ENCODE data around the gene SARDH. TPM values are rescaled to one million over a fixed set of nuclear protein-coding genes. Genes with fewer than 3 reads are reported as not detected.
"Not testable (repeated sequence)": the region's sequence is repeated elsewhere in the genome, so short reads cannot be mapped to it uniquely, and the experiment has no call there.

SARDH gene
- total RNA-seq, 2 experiments from 2014 or later, result 1.6 to 2.1 TPM

DNA sequence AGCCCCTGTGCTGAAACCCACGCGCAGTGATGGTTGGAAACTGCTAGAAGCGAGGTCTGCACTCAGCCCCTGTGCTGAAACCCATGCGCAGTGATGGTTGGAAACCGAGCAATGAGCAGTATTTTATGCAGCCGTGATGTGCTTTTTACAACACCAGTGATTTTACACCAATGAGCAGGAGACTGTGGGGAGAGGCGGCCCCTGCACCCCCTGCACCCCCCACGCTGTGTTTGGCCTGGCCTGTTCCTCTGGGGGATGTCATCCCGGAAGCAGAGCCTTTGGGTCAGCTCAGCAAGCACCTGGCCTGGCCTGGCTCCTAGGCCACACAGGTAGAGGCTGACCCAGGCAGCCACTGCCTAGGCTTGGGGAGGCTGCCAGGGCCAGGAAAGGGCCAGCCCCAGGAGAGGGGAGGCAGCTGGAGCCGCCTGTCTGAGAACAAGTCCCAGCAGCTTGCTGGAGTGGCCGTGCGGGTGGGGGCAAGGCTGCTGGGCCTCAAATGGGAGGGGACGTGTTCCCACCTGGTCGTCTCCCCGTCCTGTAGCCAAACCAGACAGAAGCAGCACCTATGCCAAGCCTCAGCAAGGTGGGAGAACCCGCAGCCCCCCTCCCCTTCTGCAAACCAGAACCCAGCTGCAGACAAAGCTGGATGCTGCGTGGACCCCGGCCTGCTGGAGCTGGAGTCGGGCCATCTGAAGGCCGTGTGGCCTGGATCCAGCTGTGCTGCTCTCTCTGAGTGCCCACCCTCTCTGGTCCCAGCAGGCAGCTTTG is 55.1 kb downstream of the SARDH start:
- ChIA-PET CTCF (interaction anchor here (1.4 to 1.7 kb wide), 3 partner anchors 18 to 55 kb away, joined by 4 to 7 read pairs (median 6); partner anchors contain the start of gene SARDH), POLR2A (interaction anchor here (0.5 to 1.9 kb wide), 2 partner anchors 19 to 36 kb away, joined by 3 to 13 read pairs; no protein-coding TSS in a partner anchor)

DNA sequence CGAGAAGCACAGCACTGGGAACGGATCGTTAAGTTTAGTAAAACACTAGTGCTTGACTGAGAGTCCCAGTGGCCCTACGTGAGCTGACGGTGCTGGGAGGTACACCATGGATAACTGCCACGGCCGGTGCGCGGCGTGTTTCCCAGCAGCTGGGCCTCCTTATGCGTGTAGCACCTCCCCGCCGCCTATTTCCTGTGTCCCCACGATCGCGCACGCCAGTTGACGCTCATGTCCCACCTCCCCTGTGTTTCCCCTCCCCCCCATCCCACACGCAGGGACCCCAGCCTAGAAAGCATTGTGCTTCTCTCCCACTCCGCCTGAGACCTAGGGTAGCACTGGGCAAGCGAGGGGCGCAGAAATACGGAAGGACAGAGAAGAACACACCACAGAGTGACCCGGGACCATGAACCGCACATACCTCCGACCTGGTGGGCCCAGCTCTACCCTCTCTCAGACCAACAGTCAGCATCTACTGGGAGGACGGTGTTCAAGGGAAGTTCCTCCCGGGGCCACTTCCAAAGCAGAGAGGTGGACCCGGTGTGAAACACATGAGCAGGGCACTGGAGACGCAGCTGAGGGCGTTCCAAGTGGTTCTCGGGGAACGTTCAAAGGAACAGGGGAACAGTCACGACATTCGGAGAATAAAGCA is 56.4 kb downstream of the SARDH start:
- POLR2A ChIA-PET, result no interaction called here
- CTCF ChIA-PET, result interaction anchor here (1.1 kb wide), 1 partner anchor 61 kb away, joined by 4 read pairs; no protein-coding TSS in a partner anchor

DNA sequence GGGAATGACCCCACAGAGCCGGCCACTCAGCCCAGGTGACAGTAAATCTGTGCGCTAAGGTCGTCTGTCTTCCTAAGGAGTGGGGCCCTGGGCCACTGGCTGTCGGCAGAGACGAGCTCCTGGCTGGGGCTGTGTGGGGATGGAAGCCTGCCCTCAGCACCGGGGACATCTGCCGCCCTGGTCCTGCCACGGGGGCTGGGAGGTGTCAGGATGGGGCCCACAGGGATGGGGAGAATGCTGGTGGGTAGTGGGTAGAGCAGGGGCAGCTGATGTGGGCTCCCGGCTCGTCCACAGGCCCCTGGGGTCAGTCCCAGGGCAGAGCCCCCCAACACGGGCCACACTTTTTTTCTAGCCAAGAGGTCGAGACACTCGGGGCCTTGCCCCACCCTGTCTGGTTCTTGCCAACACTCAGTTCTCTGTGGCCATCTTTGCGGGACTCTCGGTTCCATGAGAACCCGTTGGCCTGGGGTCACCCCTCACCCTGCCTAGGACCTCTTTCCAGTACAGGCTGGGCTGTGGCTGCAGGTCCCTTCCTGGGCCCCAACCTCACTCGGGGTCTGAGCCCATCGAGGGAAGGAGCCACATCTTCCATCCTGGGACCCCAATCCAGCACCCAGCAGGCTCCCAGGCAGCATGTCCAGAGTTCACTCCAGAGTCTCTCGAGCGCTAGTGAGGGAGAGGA is 57.0 kb downstream of the SARDH start:
- CTCF ChIA-PET, result interaction anchor here (1.1 kb wide), 1 partner anchor 62 kb away, joined by 4 read pairs; no protein-coding TSS in a partner anchor
- POLR2A ChIA-PET, result no interaction called here

DNA sequence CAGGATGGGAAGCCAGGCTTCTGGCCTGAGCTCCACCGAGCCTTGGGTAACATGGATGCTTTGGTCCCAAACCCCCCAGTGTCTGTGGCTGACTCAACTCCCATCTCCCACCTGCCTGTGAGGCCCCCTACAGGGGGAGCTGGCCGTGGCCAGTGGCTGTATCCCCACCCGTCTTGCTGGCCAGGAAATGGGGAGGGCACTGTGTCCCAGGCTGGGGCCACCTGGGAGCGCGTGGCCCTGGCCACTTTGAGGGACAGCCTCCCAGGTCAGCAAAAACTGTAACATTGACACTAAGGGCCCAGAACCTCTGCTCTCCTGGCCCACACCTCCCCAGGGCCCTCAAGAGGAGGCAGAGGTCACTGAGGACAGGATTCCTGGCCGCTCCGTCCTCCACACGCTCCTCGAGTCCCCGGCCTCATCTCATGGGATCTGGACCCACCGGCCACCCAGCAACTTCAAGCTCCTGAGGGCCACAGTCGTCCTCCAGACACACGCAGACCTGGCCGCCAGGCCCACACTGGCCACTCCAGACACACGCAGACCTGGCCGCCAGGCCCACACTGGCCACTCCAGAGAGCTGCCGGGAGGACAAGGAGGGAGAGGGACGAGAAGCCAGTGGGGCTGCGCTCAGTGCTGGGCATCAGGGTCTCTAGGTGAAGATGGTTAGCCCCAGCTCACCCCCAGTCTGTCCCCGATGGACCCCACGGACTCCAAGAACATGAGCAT is 57.7 kb downstream of the SARDH start:
- CTCF ChIA-PET, result interaction anchor here (1.1 kb wide), 1 partner anchor 63 kb away, joined by 4 read pairs; no protein-coding TSS in a partner anchor
- POLR2A ChIA-PET, result no interaction called here

DNA sequence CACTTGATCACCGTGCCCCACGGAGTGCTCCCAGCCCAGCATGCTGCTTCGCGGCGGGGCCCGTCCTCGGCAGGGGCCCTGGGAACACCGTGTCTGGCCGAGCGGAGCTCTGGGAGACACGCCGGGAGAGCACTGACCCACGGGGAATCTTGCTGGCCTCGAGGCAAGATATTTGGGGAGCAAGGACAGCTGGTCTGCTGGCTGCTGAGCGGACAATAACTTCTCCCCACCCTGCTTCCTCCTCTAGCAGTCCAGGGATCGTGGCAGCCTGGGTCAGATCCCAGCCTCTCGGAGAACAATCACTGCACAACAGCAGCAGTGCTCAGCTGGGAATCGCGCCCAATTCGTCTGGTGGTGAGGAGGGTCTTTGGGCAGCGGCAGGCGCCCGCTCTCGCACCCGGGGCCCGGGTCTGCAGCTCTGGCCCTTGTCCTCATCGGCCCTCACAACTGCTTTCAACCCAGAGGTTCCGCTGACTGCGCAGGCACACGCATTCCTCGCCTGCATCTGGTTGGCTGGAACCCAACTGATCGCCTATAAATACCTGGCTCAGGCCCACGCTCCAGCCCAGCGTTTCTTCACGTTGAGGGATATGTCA is 58.6 kb downstream of the SARDH start:
- POLR2A ChIA-PET, result interaction anchor here (1.0 kb wide), 1 partner anchor 22 kb away, joined by 4 read pairs; no protein-coding TSS in a partner anchor
- CTCF ChIA-PET, result no interaction called here

DNA sequence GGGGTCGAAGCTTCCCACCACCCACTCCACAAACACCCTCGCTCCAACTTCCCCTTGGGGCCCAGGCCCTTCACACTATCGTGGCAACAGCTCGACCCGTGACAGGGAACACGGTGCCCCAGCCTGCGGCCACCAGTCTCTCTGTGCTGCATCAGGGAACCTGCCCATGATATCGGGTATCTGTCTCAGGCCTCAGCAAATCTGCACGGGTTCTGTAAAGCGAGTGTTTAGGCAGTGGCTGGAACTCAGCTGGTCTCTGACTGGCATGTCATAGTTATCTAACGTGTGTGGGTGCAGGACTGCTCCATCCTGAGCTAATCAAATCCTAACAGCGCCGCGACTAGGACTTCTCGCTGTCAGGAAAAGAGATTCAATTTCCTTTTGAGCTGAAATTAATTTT is 59.1 kb downstream of the SARDH start:
- POLR2A ChIA-PET, result interaction anchor here (1.0 kb wide), 1 partner anchor 22 kb away, joined by 4 read pairs; no protein-coding TSS in a partner anchor
- CTCF ChIA-PET, result interaction anchor here (0.8 kb wide), 1 partner anchor 28 kb away, joined by 4 read pairs; no protein-coding TSS in a partner anchor

DNA sequence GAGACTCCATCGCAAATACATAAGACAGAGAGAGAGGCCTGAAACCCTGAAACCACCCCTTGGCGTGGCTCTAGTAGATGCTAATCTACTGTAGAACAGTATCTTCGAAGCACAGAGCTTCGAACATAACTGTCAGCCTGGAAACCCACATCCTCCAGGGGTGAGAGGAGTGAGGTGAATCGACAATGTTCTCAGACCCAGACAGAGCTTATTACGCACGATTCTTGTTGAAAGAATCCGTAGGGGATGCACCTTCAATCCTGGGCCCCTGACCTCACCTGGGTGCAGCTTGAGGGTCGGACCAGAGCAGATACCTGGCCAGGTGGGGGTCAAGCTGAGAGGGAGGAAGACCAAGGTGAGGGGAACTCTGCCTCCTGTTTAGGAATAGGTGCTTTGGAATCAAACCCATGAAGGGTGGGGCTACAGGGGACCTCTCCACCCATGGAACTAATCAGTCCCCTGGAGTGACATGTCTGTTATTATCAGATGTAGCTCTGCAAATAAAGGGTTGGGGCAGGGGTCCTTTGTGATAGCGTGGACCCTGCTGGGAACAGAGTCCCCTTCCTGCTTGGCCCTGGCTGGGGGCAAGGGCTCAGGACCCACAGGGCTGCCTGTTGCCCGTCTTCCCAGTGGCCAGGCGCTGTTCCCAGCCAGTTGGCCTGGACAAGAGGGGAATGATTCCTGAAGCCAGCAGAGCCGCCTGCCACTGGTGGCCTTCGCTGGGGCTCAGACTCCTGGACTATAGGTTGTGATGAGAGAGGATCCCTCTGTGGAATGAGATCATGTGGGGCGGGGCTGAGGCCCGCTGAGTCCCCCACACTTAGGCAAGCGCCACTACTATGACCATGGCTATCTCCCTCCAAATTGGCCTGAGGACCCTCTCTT is 60.8 kb downstream of the SARDH start:
- CTCF ChIA-PET, result interaction anchor here (1.0 to 1.4 kb wide), 2 partner anchors 24 to 66 kb away, joined by 3 read pairs; no protein-coding TSS in a partner anchor

DNA sequence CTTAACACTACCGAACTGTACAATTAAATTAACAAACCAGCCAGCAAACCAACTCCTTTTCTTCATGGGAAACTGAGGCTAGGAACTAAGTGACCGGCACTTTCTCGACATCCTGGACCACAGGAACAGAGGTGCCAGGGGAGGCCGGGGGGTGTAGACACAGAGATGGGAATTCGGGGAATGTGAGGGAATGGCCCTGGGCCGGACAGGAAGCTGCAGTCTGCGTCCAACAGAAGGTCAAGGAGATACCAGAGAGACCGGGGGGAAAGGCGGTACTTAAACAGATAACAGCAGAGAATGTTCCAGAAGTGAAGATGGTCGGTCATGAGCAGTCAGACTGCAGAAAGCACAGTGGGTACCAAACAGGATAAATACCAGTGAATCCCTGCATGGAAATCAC is 61.7 kb downstream of the SARDH start:
- CTCF ChIA-PET, result interaction anchor here (1.4 kb wide), 1 partner anchor 67 kb away, joined by 3 read pairs; no protein-coding TSS in a partner anchor
- POLR2A ChIA-PET, result interaction anchor here (1.2 kb wide), 1 partner anchor 26 kb away, joined by 4 read pairs; no protein-coding TSS in a partner anchor

More for the DNA sequence above, 60.8 kb downstream of the SARDH start:
- POLR2A ChIA-PET, result interaction anchor here (0.5 to 1.2 kb wide), 2 partner anchors 25 to 487 kb away, joined by 3 to 4 read pairs; partner anchors contain the start of gene RNU6ATAC

DNA sequence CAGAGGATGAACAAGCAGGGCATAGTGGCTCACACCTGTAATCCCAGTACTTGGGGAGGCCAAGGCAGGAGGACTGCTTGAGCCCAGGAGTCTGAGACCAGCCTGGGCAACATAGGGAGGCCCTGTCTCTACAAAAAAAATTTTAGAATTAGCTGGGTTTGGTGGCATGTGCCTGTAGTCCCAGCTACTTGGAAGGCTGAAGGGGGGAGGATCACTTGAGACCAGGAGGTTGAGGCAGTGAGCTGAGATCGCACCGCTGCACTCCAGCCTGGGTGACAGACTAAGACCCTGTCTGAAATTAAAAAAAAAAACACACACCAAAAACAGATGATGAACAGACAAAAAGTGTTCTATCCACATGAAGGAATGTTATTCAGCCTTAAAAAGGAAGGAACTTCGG is 62.4 kb downstream of the SARDH start:
- POLR2A ChIA-PET, result not testable (repeated sequence)
- CTCF ChIA-PET, result interaction anchor here (1.4 kb wide), 1 partner anchor 67 kb away, joined by 3 read pairs; no protein-coding TSS in a partner anchor

DNA sequence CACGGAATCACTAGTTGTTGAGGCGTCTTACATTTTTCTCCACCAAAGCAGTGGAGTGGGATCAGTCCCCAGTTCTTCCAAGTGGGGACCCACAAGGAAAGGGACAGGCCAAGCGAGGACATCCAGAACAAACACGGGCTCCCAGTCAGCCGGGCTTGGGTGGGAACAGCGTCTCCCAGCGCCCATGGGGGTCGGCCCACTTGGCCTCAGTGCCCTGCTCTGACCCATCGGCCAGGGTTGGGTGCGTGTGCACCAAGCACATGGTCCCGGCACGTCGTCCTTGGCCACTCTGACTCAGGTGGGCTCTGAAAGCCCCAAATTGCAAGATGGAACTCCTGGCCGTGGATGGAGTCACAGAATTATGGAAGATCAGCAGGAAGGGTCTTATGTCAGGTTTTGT is 64.1 kb downstream of the SARDH start:
- ChIA-PET POLR2A (no interaction called here), CTCF (no interaction called here)

DNA sequence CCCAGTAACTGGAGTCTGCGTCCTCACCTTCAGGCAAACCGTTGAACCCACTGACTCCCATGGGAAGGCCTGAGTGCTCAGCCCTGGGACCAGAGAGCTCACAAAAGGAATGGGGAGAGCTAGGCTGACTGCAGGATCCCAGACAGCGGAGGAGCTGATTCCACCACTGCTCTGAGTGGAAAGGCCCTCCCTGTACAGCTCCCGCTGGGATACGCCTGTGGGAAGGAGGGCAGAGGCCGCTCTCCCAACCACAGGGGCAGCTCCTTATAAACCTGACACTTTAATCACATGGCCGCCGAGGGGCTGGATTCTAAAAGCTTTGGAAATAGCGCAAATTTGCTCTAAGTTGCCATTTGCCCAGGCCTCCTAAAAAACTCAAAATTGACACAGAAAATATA is 64.9 kb downstream of the SARDH start:
- POLR2A ChIA-PET, result no interaction called here
- CTCF ChIA-PET, result no interaction called here

DNA sequence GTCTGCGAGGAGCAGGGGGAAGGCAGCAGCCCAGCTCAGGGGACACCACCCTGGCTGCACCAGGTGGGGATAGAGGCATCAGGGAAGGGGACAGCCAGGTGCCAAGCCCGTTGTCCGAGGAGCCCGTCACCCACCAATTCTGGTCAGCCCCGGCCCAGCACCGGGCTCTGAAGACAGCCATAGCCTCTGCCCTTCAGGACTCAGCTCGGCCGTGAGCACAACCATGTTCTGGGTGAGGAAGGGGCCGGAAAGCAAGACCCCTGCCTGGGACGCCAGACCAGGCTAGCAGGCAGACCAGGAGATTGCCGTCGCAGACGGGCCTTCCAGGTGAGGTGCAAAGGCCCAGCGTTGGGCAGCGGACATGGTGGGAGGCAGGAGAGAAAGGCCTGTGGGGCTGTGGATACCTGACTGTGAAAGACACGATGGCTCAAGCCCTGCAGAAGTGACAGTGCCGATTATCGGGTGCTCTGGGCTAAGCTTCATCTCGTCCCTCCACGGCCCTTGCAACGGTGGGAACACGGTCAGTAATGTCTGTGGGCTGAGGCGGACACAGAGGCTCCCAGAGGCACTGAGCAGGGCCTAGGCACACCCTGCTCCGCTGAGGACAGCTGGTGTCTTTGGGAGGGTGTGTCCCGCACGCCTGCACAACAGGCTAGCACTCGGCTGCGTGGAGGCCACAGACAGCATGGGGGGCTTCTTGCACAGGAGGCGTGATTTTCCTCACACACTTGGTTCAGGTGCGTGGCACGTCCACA is 65.5 kb downstream of the SARDH start:
- POLR2A ChIA-PET, result no interaction called here

DNA sequence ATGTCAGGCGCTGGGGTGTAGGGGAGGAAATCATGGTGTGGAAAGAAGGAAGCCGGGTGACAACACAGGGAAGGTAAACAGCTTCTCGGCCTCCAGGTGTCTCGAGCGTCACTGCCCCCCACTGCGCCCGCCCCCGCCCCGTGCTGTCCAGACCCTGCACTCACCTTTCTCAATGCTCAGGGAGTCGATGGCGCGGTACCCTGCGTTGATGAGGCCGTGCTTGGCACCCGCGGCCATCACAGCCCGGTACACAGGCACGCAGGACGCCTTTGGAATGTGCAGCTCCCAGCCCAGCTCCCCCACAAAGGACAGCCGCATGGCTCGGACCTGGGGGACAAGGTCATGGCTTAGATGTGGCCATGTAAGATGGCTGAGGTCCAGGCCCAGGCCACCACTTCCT is 66.8 kb downstream of the SARDH start:
- ChIA-PET POLR2A (no interaction called here), CTCF (no interaction called here)

More for the DNA sequence above, 65.5 kb downstream of the SARDH start:
- CTCF ChIA-PET, result no interaction called here

DNA sequence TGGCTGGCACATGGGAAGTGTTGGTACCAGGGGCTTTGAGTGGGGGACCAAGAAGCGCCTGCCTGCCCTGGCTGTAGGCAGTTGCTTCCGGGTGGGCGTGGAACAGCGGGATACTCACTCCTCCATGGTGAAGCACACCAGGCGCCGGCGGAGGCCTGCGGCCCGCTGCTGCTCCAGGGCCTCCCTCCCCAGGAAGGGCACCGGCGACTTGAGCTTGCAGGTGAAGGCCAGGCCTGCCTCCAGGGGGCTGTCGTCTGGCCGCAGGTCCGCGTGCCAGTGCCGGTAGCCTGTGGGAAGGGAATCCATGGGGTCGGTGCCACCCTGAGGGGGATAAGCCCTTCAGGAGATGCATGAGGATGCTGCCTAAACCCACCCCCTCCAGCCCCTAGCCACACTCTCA is 67.7 kb downstream of the SARDH start:
- ChIA-PET CTCF (interaction anchor here (0.6 kb wide), 1 partner anchor 59 kb away, joined by 3 read pairs; no protein-coding TSS in a partner anchor), POLR2A (no interaction called here)

DNA sequence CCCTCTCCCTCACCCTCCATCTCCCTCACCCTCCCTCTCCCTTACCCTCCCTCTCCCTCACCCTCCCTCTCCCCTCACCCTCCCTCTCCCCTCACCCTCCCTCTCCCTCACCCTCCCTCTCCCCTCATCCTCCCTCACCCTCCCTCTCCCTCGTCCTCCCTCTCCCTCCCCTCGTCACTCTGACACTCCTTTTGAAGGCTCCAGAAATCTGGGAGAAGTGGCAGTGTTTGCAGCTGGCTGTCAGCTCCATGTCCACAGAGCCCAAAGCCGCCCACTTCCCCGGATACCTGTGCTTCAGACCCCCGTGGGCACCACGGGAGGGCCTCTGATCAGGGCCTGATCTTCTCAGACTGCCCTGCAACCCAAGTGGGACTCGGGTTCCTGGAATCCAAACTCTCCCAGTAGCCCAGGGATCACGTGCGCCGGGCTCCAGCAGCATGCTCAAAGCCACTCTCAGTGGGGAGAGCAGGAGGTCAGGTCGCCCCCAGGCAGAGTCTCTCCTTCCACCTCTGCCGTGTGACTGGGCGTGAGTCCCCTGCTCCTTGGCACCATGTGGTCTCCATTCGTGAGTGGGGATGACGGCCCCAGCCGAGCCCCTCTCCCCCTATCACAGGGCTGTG is 68.9 kb downstream of the SARDH start:
- ChIA-PET CTCF (no interaction called here), POLR2A (no interaction called here)

DNA sequence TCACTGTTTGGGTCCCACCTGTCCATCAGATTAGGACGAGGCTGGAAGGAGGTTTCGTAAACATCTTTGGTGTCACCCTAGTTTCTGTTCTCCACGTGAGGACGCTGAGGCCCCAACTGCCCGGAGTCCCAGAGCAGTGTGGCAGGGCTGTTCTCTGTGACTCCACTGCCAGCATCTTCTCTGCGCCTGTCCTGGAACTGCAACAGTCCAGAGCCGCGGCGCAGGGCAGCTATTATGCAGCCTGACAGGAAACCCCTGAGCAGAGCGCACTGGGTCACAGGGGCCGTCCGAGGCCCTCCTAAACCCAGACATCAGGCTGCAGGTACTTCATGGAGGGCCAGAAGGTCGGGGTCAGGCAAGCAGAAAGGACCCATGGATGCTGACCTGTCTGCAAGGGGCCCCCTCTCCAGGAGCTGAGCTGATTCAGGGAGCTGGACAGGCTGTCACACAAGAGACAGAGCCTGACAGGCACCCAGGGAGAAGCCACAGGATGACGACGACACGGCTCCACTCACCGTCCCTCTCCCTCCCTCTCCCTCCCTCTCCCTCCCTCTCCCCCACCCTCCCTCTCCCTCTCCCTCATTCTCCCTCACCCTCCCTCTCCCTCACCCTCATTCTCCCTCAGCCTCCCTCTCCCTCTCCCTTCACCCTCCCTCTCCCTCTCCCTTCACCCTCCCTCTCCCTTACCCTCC is 70.2 kb downstream of the SARDH start:
- CTCF ChIA-PET, result no interaction called here
- POLR2A ChIA-PET, result interaction anchor here (0.7 kb wide), 1 partner anchor 1850 kb away, joined by 3 read pairs; no protein-coding TSS in a partner anchor

Data from activated CD8-positive, alpha-beta memory T cell treated with anti-CD3 and anti-CD28 coated beads for 36 hours (primary cell).